ENCODE results near the gene CDH13. TPM values are rescaled to one million over a fixed set of nuclear protein-coding genes. Genes with fewer than 3 reads are reported as not detected.
A peak's percentile ranks its signal among the peaks of the same experiment; 100 is the strongest.

Gene CDH13
- total RNA-seq, 4 donors from 2014 or later = 3.4 to 14.8 (median 6.5) TPM

- 95 to 97% methylated on average over 5 of the region's 5 CpGs for WGBS, 2 donors
- H3K4me3 ChIP-seq (replicated peaks in 1 of 3) = no peak overlapping the region
- no peaks in the 10 kb centered on the region for H3K9me3 ChIP-seq
- peaks cover 29 to 47% of the 10 kb centered on the region in 2 donors for H3K4me1 ChIP-seq
- intact Hi-C loops (cut with DNase I) = no loop called here
- TF ChIP-seq CTCF (IDR thresholded peaks at IDR 0.05) (no peak), POLR2A (IDR thresholded peaks at IDR 0.05) (no peak)
- H3K36me3 ChIP-seq = no peaks in the 10 kb centered on the region
- no peak for DNase-seq
- no peaks in the 10 kb centered on the region for H3K27me3 ChIP-seq
- H3K27ac ChIP-seq = peak overlapping the region in 2 of 3 donors; percentile 62 to 94
Measured at GRCh38 chr16:83720213-83720612, 1093.4 kb downstream of the CDH13 start.

GRCh38 chr16:83720981-83721380 is 1094.2 kb downstream of the CDH13 start:
- Histone ChIP-seq H3K4me3 (replicated peaks in 1 of 3) (no peak overlapping the region), H3K36me3 (no peaks in the 10 kb centered on the region), H3K9me3 (no peaks in the 10 kb centered on the region), H3K4me1 (peaks cover 23 to 40% of the 10 kb centered on the region in 2 donors), H3K27ac (peak overlapping the region; percentile 85 to 94 (median 86)), H3K27me3 (no peaks in the 10 kb centered on the region)
- intact Hi-C loops (cut with DNase I) = no loop called here
- TF ChIP-seq CTCF (IDR thresholded peaks at IDR 0.05) (no peak), POLR2A (IDR thresholded peaks at IDR 0.05) (no peak)
- 31 to 44% methylated on average over 4 of the region's 4 CpGs for WGBS, 2 donors
- peak; percentile 84 to 87 for DNase-seq

- H3K4me3 ChIP-seq (replicated peaks in 1 of 3) = no peak overlapping the region
- H3K27me3 ChIP-seq = no peaks in the 10 kb centered on the region
- no peak for DNase-seq
- no peaks in the 10 kb centered on the region for H3K9me3 ChIP-seq
- TF ChIP-seq POLR2A (IDR thresholded peaks at IDR 0.05) (no peak), CTCF (IDR thresholded peaks at IDR 0.05) (no peak)
- H3K27ac ChIP-seq = peak overlapping the region; percentile 85 to 94 (median 86)
- intact Hi-C loops (cut with DNase I) = no loop called here
- no peaks in the 10 kb centered on the region for H3K36me3 ChIP-seq
- peaks cover 19 to 33% of the 10 kb centered on the region in 2 donors for H3K4me1 ChIP-seq
- WGBS, 2 donors = 53 to 54% methylated on average over 3 of the region's 3 CpGs
Measured at GRCh38 chr16:83721676-83722075, 1094.9 kb downstream of the CDH13 start.

GRCh38 chr16:83722456-83723183 is 1095.9 kb downstream of the CDH13 start:
- peaks cover 19 to 23% of the 10 kb centered on the region in 2 donors for H3K4me1 ChIP-seq
- DNase-seq = no peak
- no peaks in the 10 kb centered on the region for H3K36me3 ChIP-seq
- no peak for TF ChIP-seq CTCF (IDR thresholded peaks at IDR 0.05)
- no peaks in the 10 kb centered on the region for H3K27me3 ChIP-seq
- WGBS, 2 donors = 76 to 81% methylated on average over 6 of the region's 6 CpGs
- no peaks in the 10 kb centered on the region for H3K9me3 ChIP-seq
- H3K4me3 ChIP-seq (replicated peaks in 1 of 3) = no peak overlapping the region
- intact Hi-C loops (cut with DNase I) = no loop called here
- no peak overlapping the region for H3K27ac ChIP-seq

- TF ChIP-seq POLR2A (IDR thresholded peaks at IDR 0.05) (no peak), CTCF (IDR thresholded peaks at IDR 0.05) (no peak)
- Histone ChIP-seq H3K27ac (no peak overlapping the region), H3K4me1 (peaks cover 19 to 20% of the 10 kb centered on the region in 2 donors), H3K27me3 (no peaks in the 10 kb centered on the region), H3K4me3 (replicated peaks in 1 of 3) (no peak overlapping the region), H3K36me3 (no peaks in the 10 kb centered on the region), H3K9me3 (no peaks in the 10 kb centered on the region)
- intact Hi-C loops (cut with DNase I) = no loop called here
- no peak for DNase-seq
- WGBS, 2 donors = 83 to 92% methylated on average over 3 of the region's 3 CpGs
Measured at GRCh38 chr16:83723244-83723643, 1096.5 kb downstream of the CDH13 start.

All from thyroid gland (tissue), 4 donors.